Measurements from ENCODE around the gene MEGF11.

The MEGF11 gene

DNA sequence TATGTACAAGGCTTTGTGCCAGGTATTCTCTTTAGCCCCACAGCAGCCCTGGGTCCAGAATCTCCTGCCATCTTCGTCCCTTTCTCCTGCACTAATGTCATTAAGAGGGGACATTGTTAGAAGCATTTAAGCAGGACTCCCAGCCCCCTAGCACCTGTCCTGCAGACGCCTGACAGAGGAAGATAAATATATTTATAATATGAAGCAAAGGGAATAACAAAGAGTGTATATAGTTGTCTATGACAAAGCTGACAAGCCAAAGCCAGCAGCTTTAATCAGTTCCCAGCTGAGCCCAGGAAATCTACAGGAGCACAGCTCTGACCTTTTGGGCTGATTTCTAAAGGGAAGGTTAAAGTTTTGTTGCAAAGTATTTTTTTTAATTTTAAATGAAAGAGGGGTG is 96.0 kb downstream of the MEGF11 start:
- DNase-seq (ENCODE audit: low read depth), result no peak
- no peak overlapping the region for H3K4me3 ChIP-seq (ENCODE audit: control insufficient read depth, low read depth, low read length)
- TF ChIP-seq, protein P1, sequence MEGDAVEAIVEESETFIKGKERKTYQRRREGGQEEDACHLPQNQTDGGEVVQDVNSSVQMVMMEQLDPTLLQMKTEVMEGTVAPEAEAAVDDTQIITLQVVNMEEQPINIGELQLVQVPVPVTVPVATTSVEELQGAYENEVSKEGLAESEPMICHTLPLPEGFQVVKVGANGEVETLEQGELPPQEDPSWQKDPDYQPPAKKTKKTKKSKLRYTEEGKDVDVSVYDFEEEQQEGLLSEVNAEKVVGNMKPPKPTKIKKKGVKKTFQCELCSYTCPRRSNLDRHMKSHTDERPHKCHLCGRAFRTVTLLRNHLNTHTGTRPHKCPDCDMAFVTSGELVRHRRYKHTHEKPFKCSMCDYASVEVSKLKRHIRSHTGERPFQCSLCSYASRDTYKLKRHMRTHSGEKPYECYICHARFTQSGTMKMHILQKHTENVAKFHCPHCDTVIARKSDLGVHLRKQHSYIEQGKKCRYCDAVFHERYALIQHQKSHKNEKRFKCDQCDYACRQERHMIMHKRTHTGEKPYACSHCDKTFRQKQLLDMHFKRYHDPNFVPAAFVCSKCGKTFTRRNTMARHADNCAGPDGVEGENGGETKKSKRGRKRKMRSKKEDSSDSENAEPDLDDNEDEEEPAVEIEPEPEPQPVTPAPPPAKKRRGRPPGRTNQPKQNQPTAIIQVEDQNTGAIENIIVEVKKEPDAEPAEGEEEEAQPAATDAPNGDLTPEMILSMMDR (conservative IDR thresholded peaks at IDR 0.05; ENCODE audit: control insufficient read depth, insufficient read depth, low read depth, low read length), result no peak

DNA sequence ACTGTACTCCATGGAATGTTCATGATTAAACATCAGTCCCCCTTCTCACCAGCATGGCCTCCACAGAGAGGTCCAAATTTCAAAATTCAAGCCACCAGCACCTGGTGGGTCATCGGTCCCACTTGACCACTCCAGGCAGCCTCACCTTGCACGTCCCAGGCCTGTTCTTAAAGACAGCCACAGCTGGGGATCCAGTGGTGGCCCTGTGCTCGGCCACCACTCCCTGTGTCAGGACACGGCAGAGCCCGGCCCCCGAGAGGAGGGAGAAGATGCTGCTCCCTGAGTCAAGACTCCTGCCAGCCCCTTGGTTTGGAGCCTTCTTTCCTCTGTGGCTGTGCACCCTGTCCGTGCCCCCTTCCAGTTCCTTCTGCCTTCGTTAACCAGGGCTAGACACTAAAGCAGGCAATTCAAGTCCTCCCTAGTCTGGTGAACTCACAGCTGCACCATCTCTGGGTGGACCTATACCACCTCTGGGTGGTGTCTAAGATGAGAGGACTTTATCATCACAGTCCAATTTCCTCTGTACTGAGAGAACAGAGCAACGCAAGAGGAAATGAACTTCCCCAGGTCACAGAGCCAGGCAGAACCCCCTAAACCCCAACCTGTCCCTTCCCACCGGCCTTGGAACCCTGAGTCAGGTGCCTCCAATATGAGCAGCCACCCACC is 97.1 kb downstream of the MEGF11 start:
- no peak overlapping the region for H3K4me3 ChIP-seq (ENCODE audit: control insufficient read depth, low read depth, low read length)
- no peak for DNase-seq (ENCODE audit: low read depth)
- TF ChIP-seq, protein P1 (conservative IDR thresholded peaks at IDR 0.05; ENCODE audit: control insufficient read depth, insufficient read depth, low read depth, low read length), result no peak

DNA sequence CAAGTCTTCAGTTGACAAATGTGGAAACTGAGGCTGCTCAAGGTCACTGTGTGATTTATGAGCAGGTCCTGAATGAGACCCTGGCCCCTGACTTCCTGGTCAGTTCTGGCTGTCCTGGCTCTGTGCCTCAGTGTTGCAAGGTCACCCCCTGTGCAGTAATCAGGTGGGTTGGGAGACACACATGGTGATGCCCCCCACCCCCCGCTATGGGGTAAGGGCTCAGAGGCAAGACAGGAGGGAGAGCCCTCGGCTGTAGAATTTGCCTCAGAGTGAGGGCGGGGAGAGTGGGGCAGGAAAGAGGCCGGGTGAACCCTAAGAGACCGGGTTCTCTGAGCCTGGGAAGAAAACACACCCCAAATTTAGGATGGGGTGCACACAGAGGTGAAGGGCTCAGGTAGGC is 98.5 kb downstream of the MEGF11 start:
- H3K4me3 ChIP-seq (ENCODE audit: control insufficient read depth, low read depth, low read length), result no peak overlapping the region
- DNase-seq (ENCODE audit: low read depth), result no peak
- TF ChIP-seq, protein P1 (conservative IDR thresholded peaks at IDR 0.05; ENCODE audit: control insufficient read depth, insufficient read depth, low read depth, low read length), result no peak

DNA sequence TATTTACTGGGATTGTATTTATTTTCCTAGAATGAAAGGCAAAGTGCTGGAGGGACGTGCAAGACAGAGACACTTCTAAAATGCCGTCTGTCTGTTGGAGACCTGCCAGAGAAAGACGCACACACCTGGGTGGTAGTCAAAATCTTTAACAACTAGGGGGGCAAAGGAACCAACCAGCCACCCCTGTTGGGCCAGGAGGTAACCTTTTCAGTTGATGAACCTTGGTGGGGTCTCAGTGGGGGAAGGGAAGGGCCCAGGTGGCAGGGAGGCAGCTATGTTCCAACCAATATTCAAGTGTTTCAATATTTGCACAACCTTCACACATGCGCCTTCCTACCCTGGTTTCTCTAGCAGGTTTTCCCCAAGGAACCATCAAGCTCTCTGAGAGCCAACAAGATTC is 99.0 kb downstream of the MEGF11 start:
- no peak overlapping the region for H3K4me3 ChIP-seq (ENCODE audit: control insufficient read depth, low read depth, low read length)
- DNase-seq (ENCODE audit: low read depth), result no peak
- TF ChIP-seq, protein P1 (conservative IDR thresholded peaks at IDR 0.05; ENCODE audit: control insufficient read depth, insufficient read depth, low read depth, low read length), result no peak

DNA sequence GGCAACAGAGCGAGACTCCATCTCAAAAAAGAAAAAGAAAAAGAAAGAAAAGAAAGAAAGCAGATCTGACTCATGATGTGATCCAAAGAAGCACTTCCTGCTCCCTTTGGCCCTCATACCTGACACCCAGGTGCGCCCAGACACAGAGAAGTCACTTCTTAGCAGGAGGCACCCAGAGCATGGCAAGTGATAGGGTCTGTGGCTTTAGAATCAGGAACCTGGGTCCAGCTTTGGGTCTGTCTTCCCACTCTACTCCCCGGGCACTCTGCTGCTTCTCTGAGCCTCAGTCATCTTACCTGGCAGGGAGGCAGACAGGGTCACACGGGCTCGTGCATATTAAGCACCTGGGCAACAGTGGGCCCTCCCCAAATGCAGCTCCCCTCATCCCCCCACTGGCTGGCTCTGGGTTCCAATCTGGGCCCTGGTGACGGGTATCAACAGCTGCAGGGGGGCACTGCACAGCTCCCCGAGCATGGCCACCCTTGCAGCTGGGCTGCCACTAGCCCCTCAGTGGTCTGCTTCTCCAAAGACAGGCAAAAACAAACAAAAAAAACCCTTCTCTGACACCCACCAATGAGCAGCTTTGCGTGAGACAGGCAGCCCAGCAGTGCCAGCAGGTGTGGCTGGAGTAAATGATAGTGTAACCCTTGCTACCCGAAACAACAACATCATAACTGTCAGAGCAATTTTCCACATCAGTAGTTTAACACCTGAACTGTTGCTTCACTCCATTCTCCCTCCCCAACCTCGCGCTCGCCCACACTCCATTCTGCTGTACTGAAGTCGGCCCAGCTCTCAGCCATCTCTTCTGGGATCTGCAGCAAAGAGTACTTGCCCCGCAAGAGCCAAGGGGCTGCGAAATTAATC is 99.8 kb downstream of the MEGF11 start:
- TF ChIP-seq, protein P1 (conservative IDR thresholded peaks at IDR 0.05; ENCODE audit: control insufficient read depth, insufficient read depth, low read depth, low read length), result no peak
- no peak for DNase-seq (ENCODE audit: low read depth)
- H3K4me3 ChIP-seq (ENCODE audit: control insufficient read depth, low read depth, low read length), result no peak overlapping the region

DNA sequence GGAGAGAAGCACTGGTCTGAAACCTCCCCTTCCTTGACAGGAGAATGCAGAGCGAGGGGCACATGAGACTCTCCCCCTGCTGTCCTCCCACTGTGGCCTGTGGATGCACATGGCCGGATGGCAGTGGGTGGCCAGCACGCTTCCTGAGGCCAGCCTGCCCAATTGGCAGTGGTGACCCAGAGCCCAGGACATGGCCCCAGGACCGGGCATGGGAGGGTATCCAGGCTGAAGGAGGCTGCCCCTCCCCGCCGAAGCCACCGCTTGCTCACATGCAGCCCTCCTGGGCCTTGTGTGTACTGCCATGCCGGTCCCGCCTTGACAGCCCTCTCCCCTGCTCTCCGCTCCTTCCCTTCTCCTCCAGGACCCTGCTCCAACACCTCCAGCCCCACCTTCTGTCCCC is 100.9 kb downstream of the MEGF11 start:
- TF ChIP-seq, protein P1 (conservative IDR thresholded peaks at IDR 0.05; ENCODE audit: control insufficient read depth, insufficient read depth, low read depth, low read length), result no peak
- no peak for DNase-seq (ENCODE audit: low read depth)

More for the DNA sequence above, 100.9 kb downstream of the MEGF11 start:
- no peak overlapping the region for H3K4me3 ChIP-seq (ENCODE audit: control insufficient read depth, low read depth, low read length)

All from fibroblast of mammary gland (primary cell).